GM12878 (cell line): ENCODE measurements around the gene MSH5. TPM values are rescaled to one million over a fixed set of nuclear protein-coding genes. Genes with fewer than 3 reads are reported as not detected.
A peak's percentile ranks its signal among the peaks of the same experiment; 100 is the strongest.

Experiments used
- ATAC-seq: fragments of 200-7000 bp; cut with Tn5 transposase; 3 replicates; pipeline ENCODE4 v1.9.1; 2020; ENCODE audit warnings: mild to moderate bottlenecking, moderate library complexity
- BruUV-seq: library from RNA; stranded (reverse); fragments of 400-500 nt; replicated peaks from 2 replicates; lab custom pipeline; 2021; lab: Mats Ljungman, UMichigan
- CTCF ChIA-PET: fragments of 300-600 bp; sonication (Branson Sonifier 250); formaldehyde crosslinking; extraction: SDS; loops from one replicate; lab custom pipeline; 2021; ENCODE audit warnings: inconsistent platforms; lab: Yijun Ruan, JAX
- POLR2A ChIA-PET: fragments of 350-600 bp; formaldehyde crosslinking; extraction: SDS; loops from one replicate; lab custom pipeline; 2021; ENCODE audit warnings: inconsistent platforms; lab: Charles Lee
- RAD21 ChIA-PET: fragments of 300-600 bp; sonication (Branson Sonifier 250); formaldehyde crosslinking; loops from one replicate; lab custom pipeline; 2023; ENCODE audit warnings: antibody characterized with exemption; ENCODE audit not compliant: unreplicated experiment; lab: Charles Lee
- SMC1A ChIA-PET: fragments of 300-600 bp; sonication (Branson Sonifier 250); formaldehyde crosslinking; loops from one replicate; lab custom pipeline; 2023; ENCODE audit not compliant: unreplicated experiment, uncharacterized antibody; lab: Charles Lee
- DNase-seq: peaks from one replicate; pipeline ENCODE4 v3.0.0-alpha.2; 2011; ENCODE audit warnings: low read depth, low spot score
- FAIRE-seq: peaks from 3 replicates; lab custom pipeline; 2011; peaks lifted over from hg19 to GRCh38; lab: Jason Lieb, UNC
- H2AFZ ChIP-seq: 2 replicates; pipeline ENCODE4 v1.6.0; 2011; ENCODE audit warnings: low read depth, low read length, control low read depth; ENCODE audit not compliant: control insufficient read depth
- H3K27ac ChIP-seq: 2 replicates; pipeline ENCODE4 v1.5.1; 2011; ENCODE audit warnings: control low read depth; ENCODE audit not compliant: control insufficient read depth, insufficient read depth
- H3K27me3 ChIP-seq, 2 experiments: replicated peaks in 1 of 2; 2 replicates each; pipeline versions ENCODE4 v1.6.0 to v1.6.1; 2011; ENCODE audit warnings: low read length in 1 of 2; ENCODE audit not compliant: control insufficient read depth in 2 of 2, insufficient read depth in 2 of 2
- H3K36me3 ChIP-seq, 2 experiments: 2 replicates each; pipeline ENCODE4 v1.5.1; 2011; ENCODE audit warnings: low read length in 1 of 2; ENCODE audit not compliant: control insufficient read depth in 2 of 2, insufficient read depth in 2 of 2
- H3K4me1 ChIP-seq: 2 replicates; pipeline ENCODE4 v1.6.1; 2011; ENCODE audit warnings: mild to moderate bottlenecking, low read length, moderate library complexity, mixed read lengths; ENCODE audit not compliant: control insufficient read depth, insufficient read depth
- H3K4me2 ChIP-seq: 2 replicates; pipeline ENCODE4 v1.6.0; 2011; ENCODE audit warnings: control low read depth; ENCODE audit not compliant: control insufficient read depth, insufficient read depth
- H3K4me3 ChIP-seq: fragments of 200-600 bp; sonication (generic); 2 replicates; pipeline ENCODE4 v1.5.1; 2016
- H3K79me2 ChIP-seq: 2 replicates; pipeline ENCODE4 v1.6.0; 2011; ENCODE audit warnings: low read length; ENCODE audit not compliant: control insufficient read depth, insufficient read depth
- H3K9ac ChIP-seq: 2 replicates; pipeline ENCODE4 v1.8.0; 2011; ENCODE audit warnings: low read length, control low read depth, mixed read lengths; ENCODE audit not compliant: control insufficient read depth, insufficient read depth
- H3K9me3 ChIP-seq: replicated peaks from 3 replicates; pipeline ENCODE4 v1.5.1; 2011; ENCODE audit warnings: mild to moderate bottlenecking, low read length; ENCODE audit not compliant: control insufficient read depth, insufficient read depth
- H4K20me1 ChIP-seq: 2 replicates; pipeline ENCODE4 v1.6.0; 2011; ENCODE audit not compliant: control insufficient read depth, insufficient read depth
- ATF2 ChIP-seq: IDR thresholded peaks from 2 replicates; pipeline ENCODE4 v1.6.1; 2012; ENCODE audit warnings: low read length, inconsistent platforms
- BRCA1 ChIP-seq: IDR thresholded peaks from 2 replicates; pipeline ENCODE4 v1.6.1; 2011; ENCODE audit warnings: low read depth, low read length, improper control_type of control experiment
- ETV6 ChIP-seq, 2 experiments: fragments of 450-650 bp in 1 of 2; IDR thresholded peaks in 1 of 2; conservative IDR thresholded peaks in 1 of 2; 2 replicates each; pipeline ENCODE4 v1.6.1; 2014; ENCODE audit warnings: antibody characterized with exemption in 1 of 2, borderline replicate concordance in 1 of 2, low read depth in 1 of 2, mild to moderate bottlenecking in 1 of 2, moderate library complexity in 1 of 2
- IRF5 ChIP-seq: fragments of 450-650 bp; IDR thresholded peaks from 2 replicates; pipeline ENCODE4 v1.6.1; 2017; ENCODE audit warnings: borderline replicate concordance
- POLR2AphosphoS2 ChIP-seq: IDR thresholded peaks from 2 replicates; pipeline ENCODE4 v1.6.1; 2011; ENCODE audit warnings: low read depth, mild to moderate bottlenecking, low read length, improper control_type of control experiment, moderate library complexity
- STAT1 ChIP-seq: fragments of 450-650 bp; conservative IDR thresholded peaks from 2 replicates; pipeline ENCODE4 v1.6.1; 2014; ENCODE audit warnings: antibody characterized with exemption, mild to moderate bottlenecking
- TAF1 ChIP-seq: IDR thresholded peaks from 2 replicates; pipeline ENCODE4 v1.6.1; 2011; ENCODE audit warnings: mild to moderate bottlenecking, low read depth, low read length, borderline replicate concordance
- YY1 ChIP-seq: IDR thresholded peaks from 2 replicates; pipeline ENCODE4 v1.6.1; 2011; ENCODE audit warnings: low read depth, mild to moderate bottlenecking, low read length
- ZBTB11 ChIP-seq: fragments of 450-650 bp; formaldehyde crosslinking; IDR thresholded peaks from 2 replicates; pipeline ENCODE4 v1.5.0; 2022; ENCODE audit warnings: mild to moderate bottlenecking, missing genetic modification characterization
- ZNF207 ChIP-seq: fragments of 450-650 bp; IDR thresholded peaks from 2 replicates; pipeline ENCODE4 v1.6.1; 2014; ENCODE audit warnings: antibody characterized with exemption, mild to moderate bottlenecking, borderline replicate concordance
- WGBS: methylation state at CpG from one replicate; pipeline ENCODE4 v1.1.6; 2016; ENCODE audit warnings: low lambda C conversion rate; ENCODE audit not compliant: insufficient replicate concordance, insufficient coverage; ENCODE audit errors: missing lambda C conversion rate; 5-methylcytosine and 5-hydroxymethylcytosine counted together
- in situ Hi-C: fragments of 300-500 bp; cut with MboI; formaldehyde crosslinking; loops from 9 replicates; pipeline ENCODE4 v1.14.3; 2018; ENCODE audit warnings: mixed read lengths
- intact Hi-C: fragments of 100-400 bp; cut with micrococcal nuclease; formaldehyde crosslinking; loops from one replicate; pipeline ENCODE4 v1.14.2; 2022; ENCODE audit not compliant: unreplicated experiment
- polyA plus RNA-seq, 11 experiments: library from polyadenylated mRNA; depleted of rRNA in 4 of 11; unstranded in 6 of 11; stranded (reverse) in 5 of 11; fragments of >200 nt; fragmentation: Nextera tagmentation in 4 of 11; fragmentation: Illumina TruSeq in 1 of 11; extraction: Ambion mirVana in 4 of 11; extraction: Trizol in 1 of 11; gene quantifications; 1 replicate in 1 of 11; 2 replicates in 10 of 11; pipeline versions ENCODE4 v1.2.1 to v1.2.3, GENCODE V29; 2011 to 2016; ENCODE audit warnings: inconsistent platforms in 2 of 11, missing spikeins in 2 of 11, low read depth in 1 of 11
- total RNA-seq, 4 experiments: library from RNA; depleted of rRNA in 3 of 4; stranded (reverse); fragments of >200 nt in 3 of 4; fragmentation: Illumina TruSeq in 1 of 4; extraction: Trizol in 1 of 4; gene quantifications; 2 replicates each; pipeline versions ENCODE4 v1.2.1 to v1.2.3, GENCODE V29; 2013 to 2021
- TF ChIP-seq, protein P1 (sequence below): fragments of 450-650 bp; IDR thresholded peaks from 2 replicates; pipeline ENCODE4 v1.6.1; 2018; ENCODE audit warnings: borderline replicate concordance, mild to moderate bottlenecking; ENCODE audit not compliant: partially characterized antibody

Gene MSH5
- total and polyA plus RNA-seq, 10 of the 15 experiments (the other 5 are each of a cell fraction or from before 2014, with no cell fraction given), result 9.1 to 52.7 (median 30.0) TPM

- intact Hi-C loops (loop anchor here (2.0 kb wide), 1 partner anchor 36 kb away; no protein-coding TSS in a partner anchor), in situ Hi-C loops (no loop called here)
- ChIA-PET CTCF (interaction anchor here (0.5 to 1.6 kb wide), 11 partner anchors 9 to 220 kb away, joined by 3 to 10 read pairs (median 4); partner anchors contain the start of gene MSH5), SMC1A (interaction anchor here (0.6 to 3.1 kb wide), 9 partner anchors 26 to 162 kb away, joined by 3 to 18 read pairs (median 3); partner anchors contain the start of genes CLIC1, DDX39B, HSPA1B and LY6G5B), RAD21 (interaction anchor here (0.7 to 1.7 kb wide), 11 partner anchors 28 to 162 kb away, joined by 3 to 8 read pairs (median 4); partner anchors contain the start of genes CLIC1, MSH5 and NEU1), POLR2A (interaction anchor here (0.6 to 3.2 kb wide), 20 partner anchors 8 to 199 kb away, joined by 3 to 23 read pairs (median 3); partner anchors contain the start of genes CLIC1, DDX39B, EHMT2 and GPANK1)
- Histone ChIP-seq H3K4me3 (peak within 1 kb of the TSS; percentile 96), H4K20me1 (no peaks in the 10 kb centered on the region), H3K36me3 (peaks cover 0 to 2% of the 10 kb centered on the region in 2 experiments; a peak in 2 of 4 replicates), H3K27me3 (no peaks in the 10 kb centered on the region), H3K79me2 (peaks cover 17% of the 10 kb centered on the region), H3K4me2 (peak within 1 kb of the TSS; percentile 81), H2AFZ (peak within 1 kb of the TSS; percentile 57), H3K4me1 (peaks cover 9% of the 10 kb centered on the region; the same call in 1 of the 2 replicates), H3K27ac (peak within 1 kb of the TSS; percentile 91), H3K9ac (peak within 1 kb of the TSS; percentile 69), H3K9me3 (no peaks in the 10 kb centered on the region)
- peak; percentile 95 for DNase-seq
- no TSS peak for BruUV-seq
- WGBS, result 1% methylated on average over 54 of the region's 54 CpGs
- peak; percentile 95 for FAIRE-seq
- ATAC-seq, result peak; percentile 96
- TF ChIP-seq YY1 (peak; percentile 79), IRF5 (no peak), BRCA1 (no peak), STAT1 (no peak), TAF1 (peak; percentile 52), ZBTB11 (CRISPR knock-in tag) (no peak), ATF2 (no peak), POLR2AphosphoS2 (peak; percentile 77; the same call in 1 of the 2 replicates), ZNF207 (no peak), ETV6 (conservative IDR thresholded peaks at IDR 0.05 in 1 of 2, IDR thresholded peaks at IDR 0.05 in 1 of 2; ENCODE audit: borderline replicate concordance in 1 of 2, low read depth in 1 of 2) (no peak)
- TF ChIP-seq, protein P1, sequence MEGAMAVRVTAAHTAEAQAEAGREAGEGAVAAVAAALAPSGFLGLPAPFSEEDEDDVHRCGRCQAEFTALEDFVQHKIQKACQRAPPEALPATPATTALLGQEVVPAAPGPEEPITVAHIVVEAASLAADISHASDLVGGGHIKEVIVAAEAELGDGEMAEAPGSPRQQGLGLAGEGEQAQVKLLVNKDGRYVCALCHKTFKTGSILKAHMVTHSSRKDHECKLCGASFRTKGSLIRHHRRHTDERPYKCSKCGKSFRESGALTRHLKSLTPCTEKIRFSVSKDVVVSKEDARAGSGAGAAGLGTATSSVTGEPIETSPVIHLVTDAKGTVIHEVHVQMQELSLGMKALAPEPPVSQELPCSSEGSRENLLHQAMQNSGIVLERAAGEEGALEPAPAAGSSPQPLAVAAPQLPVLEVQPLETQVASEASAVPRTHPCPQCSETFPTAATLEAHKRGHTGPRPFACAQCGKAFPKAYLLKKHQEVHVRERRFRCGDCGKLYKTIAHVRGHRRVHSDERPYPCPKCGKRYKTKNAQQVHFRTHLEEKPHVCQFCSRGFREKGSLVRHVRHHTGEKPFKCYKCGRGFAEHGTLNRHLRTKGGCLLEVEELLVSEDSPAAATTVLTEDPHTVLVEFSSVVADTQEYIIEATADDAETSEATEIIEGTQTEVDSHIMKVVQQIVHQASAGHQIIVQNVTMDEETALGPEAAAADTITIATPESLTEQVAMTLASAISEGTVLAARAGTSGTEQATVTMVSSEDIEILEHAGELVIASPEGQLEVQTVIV, result peak; percentile 97
These were observed 36.7 kb upstream of the MSH5 start, which contains the start of gene ABHD16A for GRCh38 chr6:31702819-31703716. Gene ABHD16A (minus strand): TSS chr6:31703324. CDS start chr6:31703281, 43 bp downstream.
